ENCODE data around the gene CCR6.

GRCh38 chr6:167095888-167096287 is 27.0 kb upstream of the CCR6 start:
- TF ChIP-seq CTCF (IDR thresholded peaks at IDR 0.05; ENCODE audit: low read depth, low read length) (no peak), EZH2phosphoT487 (IDR thresholded peaks at IDR 0.05; ENCODE audit: low read depth) (no peak)
